HepG2 (cell line): ENCODE results near the gene KBTBD13. TPM values are rescaled to one million over a fixed set of nuclear protein-coding genes. Genes with fewer than 3 reads are reported as not detected.

ENCODE experiments used
- IRX3 ChIP-seq: sonication (generic); formaldehyde crosslinking; IDR thresholded peaks from 2 replicates; pipeline ENCODE4 v1.8.1; 2023; ENCODE audit warnings: mild to moderate bottlenecking, low read depth, missing genetic modification reagents, borderline replicate concordance
- KDM4B ChIP-seq: sonication (generic); formaldehyde crosslinking; IDR thresholded peaks from 2 replicates; pipeline ENCODE4 v1.4.0; 2020; ENCODE audit warnings: missing genetic modification reagents
- NFATC3 ChIP-seq: sonication (generic); formaldehyde crosslinking; IDR thresholded peaks from 2 replicates; pipeline ENCODE4 v1.5.1; 2020; ENCODE audit warnings: mild to moderate bottlenecking, missing genetic modification reagents
- RXRB ChIP-seq: IDR thresholded peaks from 2 replicates; pipeline ENCODE4 v1.6.1; 2016; ENCODE audit warnings: borderline replicate concordance, missing genetic modification reagents, missing compliant biosample characterization
- SOX13 ChIP-seq, 3 experiments: fragments of 450-650 bp in 1 of 3; sonication (generic) in 1 of 3; formaldehyde crosslinking in 1 of 3; IDR thresholded peaks in 2 of 3; conservative IDR thresholded peaks in 1 of 3; 2 replicates each; pipeline versions ENCODE4 v1.5.0 to v1.6.1; 2016 to 2020; ENCODE audit warnings: antibody characterized with exemption in 1 of 3, mild to moderate bottlenecking in 1 of 3, missing compliant biosample characterization in 1 of 3, missing genetic modification reagents in 1 of 3, moderate library complexity in 1 of 3
- ZNF660 ChIP-seq: sonication (generic); formaldehyde crosslinking; IDR thresholded peaks from 2 replicates; pipeline ENCODE4 v1.5.1; 2020; ENCODE audit warnings: mild to moderate bottlenecking, low read depth, missing genetic modification reagents, borderline replicate concordance
- polyA plus RNA-seq, 8 experiments: library from polyadenylated mRNA; depleted of rRNA in 3 of 8; stranded (reverse) in 7 of 8; unstranded in 1 of 8; fragments of >200 nt; fragmentation: Illumina TruSeq in 4 of 8; extraction: Trizol in 4 of 8; gene quantifications; 2 replicates each; pipeline versions ENCODE4 v1.2.1 to v1.2.3, GENCODE V29; 2011 to 2016; ENCODE audit warnings: low read depth in 4 of 8, missing spikeins in 1 of 8, mixed read lengths in 1 of 8; ENCODE audit not compliant: insufficient read depth in 1 of 8
- total RNA-seq, 5 experiments: library from RNA; depleted of rRNA; stranded (reverse); fragments of >200 nt; fragmentation: Illumina TruSeq; extraction: Trizol; gene quantifications; 2 replicates each; pipeline ENCODE4 v1.2.3, GENCODE V29; 2016; ENCODE audit warnings: low read depth in 1 of 5
- TF ChIP-seq, protein P1 (sequence below): IDR thresholded peaks from 2 replicates; pipeline ENCODE4 v1.6.1; 2012; ENCODE audit warnings: low read length, improper control_type of control experiment
- TF ChIP-seq, protein P2 (sequence below): sonication (generic); formaldehyde crosslinking; IDR thresholded peaks from 2 replicates; pipeline ENCODE4 v1.4.0; 2020; ENCODE audit warnings: mild to moderate bottlenecking, missing genetic modification reagents, borderline replicate concordance
- TF ChIP-seq, protein P3 (sequence below): IDR thresholded peaks from 2 replicates; pipeline ENCODE4 v1.6.1; 2018; ENCODE audit warnings: missing genetic modification reagents
- TF ChIP-seq, protein P4 (sequence below), 2 experiments: sonication (generic) in 1 of 2; formaldehyde crosslinking in 1 of 2; IDR thresholded peaks; 2 replicates each; pipeline versions ENCODE4 v1.5.1 to v1.6.1; 2011 to 2020; ENCODE audit warnings: borderline replicate concordance in 1 of 2, low read depth in 1 of 2, low read length in 1 of 2, mild to moderate bottlenecking in 1 of 2, missing genetic modification reagents in 1 of 2, moderate library complexity in 1 of 2

The KBTBD13 gene
- total and polyA plus RNA-seq, 2 of the 13 experiments (the other 11 are each of a cell fraction or from before 2014, with no cell fraction given): not detected

DNA sequence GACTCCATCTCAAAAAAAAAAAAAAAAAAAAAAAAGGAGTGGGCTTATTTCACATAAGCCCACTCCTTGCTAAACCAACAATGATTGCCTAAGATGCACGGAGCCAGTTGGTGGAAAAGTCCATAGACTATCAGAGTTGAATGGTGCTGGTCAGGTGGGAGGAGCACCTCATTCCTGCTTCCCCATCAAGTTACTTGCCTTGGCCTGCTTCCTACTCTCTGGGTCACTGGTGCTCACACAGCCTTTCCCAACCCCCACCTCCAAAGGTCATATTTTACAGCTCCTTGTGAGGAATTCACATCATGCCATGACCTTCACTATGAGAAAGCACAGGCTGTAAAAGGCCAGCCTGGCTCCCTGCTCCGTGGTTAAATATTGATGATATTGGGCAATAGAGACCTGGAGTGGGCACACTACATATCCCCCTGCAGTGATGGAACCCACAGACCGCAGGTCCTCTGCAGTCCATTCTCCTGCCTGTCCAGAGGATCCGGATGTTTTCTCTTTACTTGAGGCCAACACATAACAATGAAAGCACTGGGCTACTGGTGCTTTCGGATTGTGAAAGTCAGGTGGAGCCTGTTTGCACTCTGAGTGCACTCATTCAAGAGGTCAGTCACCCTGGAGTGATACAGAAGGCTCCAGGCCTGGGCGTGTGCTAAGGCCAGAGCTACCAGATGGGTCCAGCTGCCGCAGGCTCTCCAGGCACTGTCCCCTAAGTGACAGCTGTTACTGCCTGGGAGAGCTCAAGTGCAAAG lies 31.6 kb upstream of the KBTBD13 start, which contains the start of gene SLC51B (continued):
- TF ChIP-seq, protein P1, sequence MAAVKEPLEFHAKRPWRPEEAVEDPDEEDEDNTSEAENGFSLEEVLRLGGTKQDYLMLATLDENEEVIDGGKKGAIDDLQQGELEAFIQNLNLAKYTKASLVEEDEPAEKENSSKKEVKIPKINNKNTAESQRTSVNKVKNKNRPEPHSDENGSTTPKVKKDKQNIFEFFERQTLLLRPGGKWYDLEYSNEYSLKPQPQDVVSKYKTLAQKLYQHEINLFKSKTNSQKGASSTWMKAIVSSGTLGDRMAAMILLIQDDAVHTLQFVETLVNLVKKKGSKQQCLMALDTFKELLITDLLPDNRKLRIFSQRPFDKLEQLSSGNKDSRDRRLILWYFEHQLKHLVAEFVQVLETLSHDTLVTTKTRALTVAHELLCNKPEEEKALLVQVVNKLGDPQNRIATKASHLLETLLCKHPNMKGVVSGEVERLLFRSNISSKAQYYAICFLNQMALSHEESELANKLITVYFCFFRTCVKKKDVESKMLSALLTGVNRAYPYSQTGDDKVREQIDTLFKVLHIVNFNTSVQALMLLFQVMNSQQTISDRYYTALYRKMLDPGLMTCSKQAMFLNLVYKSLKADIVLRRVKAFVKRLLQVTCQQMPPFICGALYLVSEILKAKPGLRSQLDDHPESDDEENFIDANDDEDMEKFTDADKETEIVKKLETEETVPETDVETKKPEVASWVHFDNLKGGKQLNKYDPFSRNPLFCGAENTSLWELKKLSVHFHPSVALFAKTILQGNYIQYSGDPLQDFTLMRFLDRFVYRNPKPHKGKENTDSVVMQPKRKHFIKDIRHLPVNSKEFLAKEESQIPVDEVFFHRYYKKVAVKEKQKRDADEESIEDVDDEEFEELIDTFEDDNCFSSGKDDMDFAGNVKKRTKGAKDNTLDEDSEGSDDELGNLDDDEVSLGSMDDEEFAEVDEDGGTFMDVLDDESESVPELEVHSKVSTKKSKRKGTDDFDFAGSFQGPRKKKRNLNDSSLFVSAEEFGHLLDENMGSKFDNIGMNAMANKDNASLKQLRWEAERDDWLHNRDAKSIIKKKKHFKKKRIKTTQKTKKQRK: no peak
- peak; percentile 84 for TF ChIP-seq SOX13 (IDR thresholded peaks at IDR 0.05)
- peak in 1 of 2 experiments; percentile 99; a peak in 2 of 4 replicates for TF ChIP-seq SOX13 (CRISPR knock-in tag; conservative IDR thresholded peaks at IDR 0.05 in 1 of 2, IDR thresholded peaks at IDR 0.05 in 1 of 2)
- TF ChIP-seq ZNF660 (CRISPR knock-in tag): no peak
- TF ChIP-seq, protein P2, sequence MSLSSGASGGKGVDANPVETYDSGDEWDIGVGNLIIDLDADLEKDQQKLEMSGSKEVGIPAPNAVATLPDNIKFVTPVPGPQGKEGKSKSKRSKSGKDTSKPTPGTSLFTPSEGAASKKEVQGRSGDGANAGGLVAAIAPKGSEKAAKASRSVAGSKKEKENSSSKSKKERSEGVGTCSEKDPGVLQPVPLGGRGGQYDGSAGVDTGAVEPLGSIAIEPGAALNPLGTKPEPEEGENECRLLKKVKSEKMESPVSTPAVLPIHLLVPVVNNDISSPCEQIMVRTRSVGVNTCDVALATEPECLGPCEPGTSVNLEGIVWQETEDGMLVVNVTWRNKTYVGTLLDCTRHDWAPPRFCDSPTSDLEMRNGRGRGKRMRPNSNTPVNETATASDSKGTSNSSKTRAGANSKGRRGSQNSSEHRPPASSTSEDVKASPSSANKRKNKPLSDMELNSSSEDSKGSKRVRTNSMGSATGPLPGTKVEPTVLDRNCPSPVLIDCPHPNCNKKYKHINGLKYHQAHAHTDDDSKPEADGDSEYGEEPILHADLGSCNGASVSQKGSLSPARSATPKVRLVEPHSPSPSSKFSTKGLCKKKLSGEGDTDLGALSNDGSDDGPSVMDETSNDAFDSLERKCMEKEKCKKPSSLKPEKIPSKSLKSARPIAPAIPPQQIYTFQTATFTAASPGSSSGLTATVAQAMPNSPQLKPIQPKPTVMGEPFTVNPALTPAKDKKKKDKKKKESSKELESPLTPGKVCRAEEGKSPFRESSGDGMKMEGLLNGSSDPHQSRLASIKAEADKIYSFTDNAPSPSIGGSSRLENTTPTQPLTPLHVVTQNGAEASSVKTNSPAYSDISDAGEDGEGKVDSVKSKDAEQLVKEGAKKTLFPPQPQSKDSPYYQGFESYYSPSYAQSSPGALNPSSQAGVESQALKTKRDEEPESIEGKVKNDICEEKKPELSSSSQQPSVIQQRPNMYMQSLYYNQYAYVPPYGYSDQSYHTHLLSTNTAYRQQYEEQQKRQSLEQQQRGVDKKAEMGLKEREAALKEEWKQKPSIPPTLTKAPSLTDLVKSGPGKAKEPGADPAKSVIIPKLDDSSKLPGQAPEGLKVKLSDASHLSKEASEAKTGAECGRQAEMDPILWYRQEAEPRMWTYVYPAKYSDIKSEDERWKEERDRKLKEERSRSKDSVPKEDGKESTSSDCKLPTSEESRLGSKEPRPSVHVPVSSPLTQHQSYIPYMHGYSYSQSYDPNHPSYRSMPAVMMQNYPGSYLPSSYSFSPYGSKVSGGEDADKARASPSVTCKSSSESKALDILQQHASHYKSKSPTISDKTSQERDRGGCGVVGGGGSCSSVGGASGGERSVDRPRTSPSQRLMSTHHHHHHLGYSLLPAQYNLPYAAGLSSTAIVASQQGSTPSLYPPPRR: peak; percentile 87
- peak; percentile 65; the same call in 1 of the 2 replicates for TF ChIP-seq KDM4B (CRISPR knock-in tag)
- TF ChIP-seq RXRB (CRISPR knock-in tag): peak; percentile 98
- 0 out of 2 replicates have a peak, but pooled peaks have one; percentile 71 for TF ChIP-seq NFATC3 (CRISPR knock-in tag)
- TF ChIP-seq, protein P3, sequence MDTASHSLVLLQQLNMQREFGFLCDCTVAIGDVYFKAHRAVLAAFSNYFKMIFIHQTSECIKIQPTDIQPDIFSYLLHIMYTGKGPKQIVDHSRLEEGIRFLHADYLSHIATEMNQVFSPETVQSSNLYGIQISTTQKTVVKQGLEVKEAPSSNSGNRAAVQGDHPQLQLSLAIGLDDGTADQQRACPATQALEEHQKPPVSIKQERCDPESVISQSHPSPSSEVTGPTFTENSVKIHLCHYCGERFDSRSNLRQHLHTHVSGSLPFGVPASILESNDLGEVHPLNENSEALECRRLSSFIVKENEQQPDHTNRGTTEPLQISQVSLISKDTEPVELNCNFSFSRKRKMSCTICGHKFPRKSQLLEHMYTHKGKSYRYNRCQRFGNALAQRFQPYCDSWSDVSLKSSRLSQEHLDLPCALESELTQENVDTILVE (CRISPR knock-in tag): peak; percentile 49; the same call in 1 of the 2 replicates
- no peak for TF ChIP-seq IRX3 (CRISPR knock-in tag)
- TF ChIP-seq, protein P4, sequence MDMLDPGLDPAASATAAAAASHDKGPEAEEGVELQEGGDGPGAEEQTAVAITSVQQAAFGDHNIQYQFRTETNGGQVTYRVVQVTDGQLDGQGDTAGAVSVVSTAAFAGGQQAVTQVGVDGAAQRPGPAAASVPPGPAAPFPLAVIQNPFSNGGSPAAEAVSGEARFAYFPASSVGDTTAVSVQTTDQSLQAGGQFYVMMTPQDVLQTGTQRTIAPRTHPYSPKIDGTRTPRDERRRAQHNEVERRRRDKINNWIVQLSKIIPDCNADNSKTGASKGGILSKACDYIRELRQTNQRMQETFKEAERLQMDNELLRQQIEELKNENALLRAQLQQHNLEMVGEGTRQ (IDR thresholded peaks at IDR 0.05; ENCODE audit: low read depth, low read length): peak; percentile 42; the same call in 1 of the 2 replicates
- TF ChIP-seq, protein P4 (CRISPR knock-in tag; IDR thresholded peaks at IDR 0.05; ENCODE audit: borderline replicate concordance): no peak
